ENCODE results near the gene HLA-DPA1. TPM values are rescaled to one million over a fixed set of nuclear protein-coding genes. Genes with fewer than 3 reads are reported as not detected.

The HLA-DPA1 gene
- total and polyA plus RNA-seq, 2 experiments from 2014 or later, result 2.6 to 4.7 TPM

- Histone ChIP-seq H3K36me3 (replicated peaks; ENCODE audit: insufficient read depth, low read depth) (no peaks in the 10 kb centered on the region), H3K27ac (no peak overlapping the region), H2AFZ (no peak overlapping the region), H3K9me3 (ENCODE audit: low read depth) (no peaks in the 10 kb centered on the region), H3K27me3 (peaks cover 4% of the 10 kb centered on the region), H3K4me3 (no peak overlapping the region), H3K9me2 (replicated peaks; ENCODE audit: insufficient read depth) (no peaks in the 10 kb centered on the region), H3K4me2 (no peak overlapping the region), H3K79me2 (no peaks in the 10 kb centered on the region), H3K4me1 (ENCODE audit: insufficient read depth) (no peaks in the 10 kb centered on the region), H4K20me1 (ENCODE audit: insufficient read depth, poor library complexity, severe bottlenecking) (no peaks in the 10 kb centered on the region)
- WGBS (ENCODE audit: low lambda C conversion rate, missing lambda C conversion rate), result 56% methylated on average over 9 of the region's 9 CpGs
- no peak for DNase-seq (ENCODE audit: low spot score)
- TF ChIP-seq CTCF (IDR thresholded peaks at IDR 0.05; ENCODE audit: poor library complexity), result peak; percentile 17
- TF ChIP-seq EZH2phosphoT487 (IDR thresholded peaks at IDR 0.05; ENCODE audit: low read depth, severe bottlenecking, unreplicated experiment), result no peak
These were observed 24.0 kb downstream of the HLA-DPA1 start for GRCh38 chr6:33049323-33050013.

DNA sequence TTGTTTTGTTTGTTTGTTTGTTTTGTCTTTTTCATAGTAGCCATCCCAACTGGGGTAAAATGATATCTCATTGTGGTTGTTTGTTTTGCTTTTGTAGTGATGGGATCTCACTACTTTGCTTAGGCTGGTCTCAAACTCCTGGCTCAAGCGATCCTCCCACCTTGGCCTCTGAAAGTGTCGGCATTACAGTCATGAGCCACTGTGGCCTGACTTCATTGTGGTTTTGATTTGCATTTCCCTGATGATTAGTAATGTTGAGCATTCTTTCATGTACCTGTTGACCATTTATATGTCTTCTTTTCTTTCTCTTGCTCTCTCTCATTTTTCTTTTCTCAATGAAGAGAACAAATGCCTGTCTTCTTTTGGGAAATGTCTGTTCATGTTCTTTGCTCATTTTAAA is 33.3 kb downstream of the HLA-DPA1 start:
- no peak for TF ChIP-seq EZH2 (IDR thresholded peaks at IDR 0.05; ENCODE audit: borderline replicate concordance)
- no peak for TF ChIP-seq CTCF (IDR thresholded peaks at IDR 0.05; ENCODE audit: poor library complexity)
- no peak for TF ChIP-seq EZH2phosphoT487 (IDR thresholded peaks at IDR 0.05; ENCODE audit: low read depth, severe bottlenecking, unreplicated experiment)
- no peaks in the 10 kb centered on the region for H3K9me2 ChIP-seq (replicated peaks; ENCODE audit: insufficient read depth)
- WGBS (ENCODE audit: low lambda C conversion rate, missing lambda C conversion rate), result 94% methylated on average over 2 of the region's 2 CpGs
- no peaks in the 10 kb centered on the region for H3K36me3 ChIP-seq (replicated peaks; ENCODE audit: insufficient read depth, low read depth)
- DNase-seq (ENCODE audit: low spot score), result no peak
- H4K20me1 ChIP-seq (ENCODE audit: insufficient read depth, poor library complexity, severe bottlenecking), result no peaks in the 10 kb centered on the region
- no peak overlapping the region for H3K4me2 ChIP-seq
- H3K4me3 ChIP-seq, result no peak overlapping the region
- no peak overlapping the region for H2AFZ ChIP-seq
- H3K9me3 ChIP-seq (ENCODE audit: low read depth), result no peaks in the 10 kb centered on the region
- H3K4me1 ChIP-seq (ENCODE audit: insufficient read depth), result no peaks in the 10 kb centered on the region
- H3K27ac ChIP-seq, result no peak overlapping the region
- H3K27me3 ChIP-seq, result peaks cover 5% of the 10 kb centered on the region
- H3K79me2 ChIP-seq, result no peaks in the 10 kb centered on the region

GRCh38 chr6:33036535-33036934 is 36.9 kb downstream of the HLA-DPA1 start:
- no peaks in the 10 kb centered on the region for H3K9me3 ChIP-seq (ENCODE audit: low read depth)
- DNase-seq (ENCODE audit: low spot score), result no peak
- no peaks in the 10 kb centered on the region for H4K20me1 ChIP-seq (ENCODE audit: insufficient read depth, poor library complexity, severe bottlenecking)
- no peaks in the 10 kb centered on the region for H3K4me1 ChIP-seq (ENCODE audit: insufficient read depth)
- no peak overlapping the region for H3K4me2 ChIP-seq
- no peak overlapping the region for H3K27ac ChIP-seq
- H3K4me3 ChIP-seq, result no peak overlapping the region
- no peaks in the 10 kb centered on the region for H3K36me3 ChIP-seq (replicated peaks; ENCODE audit: insufficient read depth, low read depth)
- H3K27me3 ChIP-seq, result peaks cover 5% of the 10 kb centered on the region
- H2AFZ ChIP-seq, result no peak overlapping the region
- no peaks in the 10 kb centered on the region for H3K79me2 ChIP-seq
- H3K9me2 ChIP-seq (replicated peaks; ENCODE audit: insufficient read depth), result no peaks in the 10 kb centered on the region
- 30% methylated on average over 1 of the region's 1 CpG for WGBS (ENCODE audit: low lambda C conversion rate, missing lambda C conversion rate)
- TF ChIP-seq EZH2 (IDR thresholded peaks at IDR 0.05; ENCODE audit: borderline replicate concordance) (no peak), CTCF (IDR thresholded peaks at IDR 0.05; ENCODE audit: poor library complexity) (no peak), EZH2phosphoT487 (IDR thresholded peaks at IDR 0.05; ENCODE audit: low read depth, severe bottlenecking, unreplicated experiment) (no peak)
